SK-N-SH treated with all-trans-retinoic acid at 6 μM for 48 hours (cell line): ENCODE results near the gene SLAMF7.

Experiments used
- ATAC-seq: fragments of 200-7000 bp; cut with Tn5 transposase; 3 replicates; pipeline ENCODE4 v1.9.1; 2020; ENCODE audit warnings: mild to moderate bottlenecking, moderate library complexity
- ARNTL ChIP-seq: fragments of 450-650 bp; formaldehyde crosslinking; IDR thresholded peaks from 2 replicates; pipeline ENCODE4 v1.5.0; 2020; ENCODE audit warnings: low read depth, mild to moderate bottlenecking, moderate library complexity, borderline replicate concordance
- BACH2 ChIP-seq: fragments of 250-450 bp; sonication (Bioruptor Pico); IDR thresholded peaks from 2 replicates; pipeline ENCODE4 v1.9.0; 2021; ENCODE audit warnings: mild to moderate bottlenecking, borderline replicate concordance
- CREB5 ChIP-seq: fragments of 250-450 bp; sonication (Bioruptor Pico); IDR thresholded peaks from 2 replicates; pipeline ENCODE4 v1.5.1; 2020; ENCODE audit warnings: low read depth, mild to moderate bottlenecking, moderate library complexity
- CSRNP3 ChIP-seq: fragments of 250-450 bp; sonication (Bioruptor Pico); IDR thresholded peaks from 2 replicates; pipeline ENCODE4 v1.5.1; 2021; ENCODE audit warnings: mild to moderate bottlenecking, moderate library complexity
- ESRRG ChIP-seq: fragments of 250-450 bp; sonication (Bioruptor Pico); IDR thresholded peaks from 2 replicates; pipeline ENCODE4 v1.6.1; 2021; ENCODE audit warnings: mild to moderate bottlenecking
- GLIS3 ChIP-seq: fragments of 250-450 bp; sonication (Bioruptor Pico); IDR thresholded peaks from 2 replicates; pipeline ENCODE4 v1.5.0; 2020; ENCODE audit warnings: mild to moderate bottlenecking, moderate library complexity
- OSR1 ChIP-seq: fragments of 250-450 bp; sonication (Bioruptor Pico); IDR thresholded peaks from 2 replicates; pipeline ENCODE4 v1.8.0; 2022; ENCODE audit warnings: moderate library complexity, mild to moderate bottlenecking, inconsistent platforms
- PATZ1 ChIP-seq: fragments of 250-450 bp; sonication (Bioruptor Pico); IDR thresholded peaks from 2 replicates; pipeline ENCODE4 v1.8.0; 2020; ENCODE audit warnings: mild to moderate bottlenecking, moderate library complexity, borderline replicate concordance
- POU6F1 ChIP-seq: fragments of 250-450 bp; sonication (Bioruptor Pico); IDR thresholded peaks from 2 replicates; pipeline ENCODE4 v1.8.0; 2021; ENCODE audit warnings: low read depth, mild to moderate bottlenecking, moderate library complexity, borderline replicate concordance
- PPARA ChIP-seq: fragments of 250-450 bp; sonication (Bioruptor Pico); IDR thresholded peaks from 2 replicates; pipeline ENCODE4 v1.5.0; 2020; ENCODE audit warnings: mild to moderate bottlenecking, borderline replicate concordance
- RARB ChIP-seq: fragments of 250-450 bp; sonication (Bioruptor Pico); IDR thresholded peaks from 2 replicates; pipeline ENCODE4 v1.8.0; 2021; ENCODE audit warnings: mild to moderate bottlenecking, moderate library complexity
- SNAI2 ChIP-seq: fragments of 250-450 bp; sonication (Bioruptor Pico); IDR thresholded peaks from 2 replicates; pipeline ENCODE4 v1.5.0; 2020; ENCODE audit warnings: mild to moderate bottlenecking, moderate library complexity
- TCF4 ChIP-seq: fragments of 250-450 bp; sonication (Bioruptor Pico); IDR thresholded peaks from 2 replicates; pipeline ENCODE4 v1.8.0; 2021; ENCODE audit warnings: mild to moderate bottlenecking, moderate library complexity, borderline replicate concordance
- TOX ChIP-seq: fragments of 250-450 bp; sonication (Bioruptor Pico); IDR thresholded peaks from 2 replicates; pipeline ENCODE4 v1.8.0; 2021; ENCODE audit warnings: mild to moderate bottlenecking, moderate library complexity, borderline replicate concordance
- TSHZ2 ChIP-seq: fragments of 250-450 bp; sonication (Bioruptor Pico); IDR thresholded peaks from 2 replicates; pipeline ENCODE4 v1.5.0; 2020; ENCODE audit warnings: mild to moderate bottlenecking, moderate library complexity
- ZC3H10 ChIP-seq: fragments of 250-450 bp; sonication (Bioruptor Pico); IDR thresholded peaks from 2 replicates; pipeline ENCODE4 v1.5.1; 2021; ENCODE audit warnings: mild to moderate bottlenecking, moderate library complexity
- ZFP3 ChIP-seq: fragments of 250-450 bp; sonication (Bioruptor Pico); IDR thresholded peaks from 2 replicates; pipeline ENCODE4 v1.5.0; 2020; ENCODE audit warnings: mild to moderate bottlenecking, moderate library complexity
- ZFP30 ChIP-seq: fragments of 450-650 bp; formaldehyde crosslinking; IDR thresholded peaks from 2 replicates; pipeline ENCODE4 v1.5.0; 2022; ENCODE audit warnings: mild to moderate bottlenecking, moderate library complexity
- ZNF565 ChIP-seq: fragments of 450-650 bp; formaldehyde crosslinking; conservative IDR thresholded peaks from 2 replicates; pipeline ENCODE4 v1.5.0; 2020; ENCODE audit warnings: low read depth, mild to moderate bottlenecking, moderate library complexity
- ZNF70 ChIP-seq: fragments of 450-650 bp; formaldehyde crosslinking; IDR thresholded peaks from 2 replicates; pipeline ENCODE4 v1.5.0; 2020; ENCODE audit warnings: mild to moderate bottlenecking, moderate library complexity
- ZNF8 ChIP-seq: fragments of 450-650 bp; formaldehyde crosslinking; IDR thresholded peaks from 2 replicates; pipeline ENCODE4 v1.5.0; 2020; ENCODE audit warnings: mild to moderate bottlenecking, moderate library complexity

The SLAMF7 gene

GRCh38 chr1:160710517-160711252 lies 28.4 kb upstream of the SLAMF7 start:
- TF ChIP-seq ZFP3 (CRISPR knock-in tag) (no peak), CREB5 (no peak), TCF4 (CRISPR knock-in tag) (no peak), OSR1 (CRISPR knock-in tag) (no peak), BACH2 (CRISPR knock-in tag) (no peak), PATZ1 (no peak), PPARA (CRISPR knock-in tag) (no peak), CSRNP3 (CRISPR knock-in tag) (no peak), ZFP30 (CRISPR knock-in tag) (no peak), GLIS3 (CRISPR knock-in tag) (no peak), ZNF565 (CRISPR knock-in tag) (no peak), TOX (CRISPR knock-in tag) (no peak), ZNF8 (CRISPR knock-in tag) (no peak), ZC3H10 (CRISPR knock-in tag) (no peak), ARNTL (CRISPR knock-in tag) (no peak), ESRRG (CRISPR knock-in tag) (no peak), TSHZ2 (CRISPR knock-in tag) (no peak), ZNF70 (CRISPR knock-in tag) (no peak)
- no peak for ATAC-seq

GRCh38 chr1:160711276-160711601 lies 27.8 kb upstream of the SLAMF7 start:
- no peak for TF ChIP-seq ZFP30 (CRISPR knock-in tag)
- no peak for TF ChIP-seq SNAI2 (CRISPR knock-in tag)
- TF ChIP-seq CREB5 = no peak
- no peak for TF ChIP-seq TOX (CRISPR knock-in tag)
- no peak for TF ChIP-seq OSR1 (CRISPR knock-in tag)
- no peak for TF ChIP-seq ARNTL (CRISPR knock-in tag)
- TF ChIP-seq ZNF70 (CRISPR knock-in tag) = no peak
- TF ChIP-seq POU6F1 = no peak
- TF ChIP-seq PATZ1 = no peak
- no peak for TF ChIP-seq TCF4 (CRISPR knock-in tag)
- no peak for TF ChIP-seq RARB (CRISPR knock-in tag)
- TF ChIP-seq ESRRG (CRISPR knock-in tag) = no peak
- no peak for TF ChIP-seq PPARA (CRISPR knock-in tag)
- no peak for TF ChIP-seq GLIS3 (CRISPR knock-in tag)
- no peak for TF ChIP-seq BACH2 (CRISPR knock-in tag)
- TF ChIP-seq ZNF8 (CRISPR knock-in tag) = no peak
- TF ChIP-seq CSRNP3 (CRISPR knock-in tag) = no peak
- ATAC-seq = no peak
